IMR-90 (cell line): ENCODE measurements around the gene FLT3.

Source experiments
- CEBPB ChIP-seq: IDR thresholded peaks from 2 replicates; pipeline ENCODE4 v1.6.1; 2012; ENCODE audit warnings: low read depth, low read length, improper control_type of control experiment
- POLR2A ChIP-seq: IDR thresholded peaks from 2 replicates; pipeline ENCODE4 v1.6.1; 2012; ENCODE audit warnings: mild to moderate bottlenecking, low read depth, low read length
- RAD21 ChIP-seq: IDR thresholded peaks from 2 replicates; pipeline ENCODE4 v1.6.1; 2012; ENCODE audit warnings: low read length, improper control_type of control experiment
- RCOR1 ChIP-seq: IDR thresholded peaks from 2 replicates; pipeline ENCODE4 v1.6.1; 2012; ENCODE audit warnings: mild to moderate bottlenecking, low read length, improper control_type of control experiment; ENCODE audit not compliant: insufficient replicate concordance
- SMC3 ChIP-seq: fragments of 150-350 bp; IDR thresholded peaks from 2 replicates; pipeline ENCODE4 v1.6.1; 2016; ENCODE audit warnings: low read depth, mild to moderate bottlenecking, antibody characterized with exemption, low read length, moderate library complexity
- TF ChIP-seq, protein P1 (sequence below): conservative IDR thresholded peaks from 2 replicates; pipeline ENCODE4 v1.5.1; 2012; ENCODE audit warnings: mild to moderate bottlenecking, low read depth, low read length, improper control_type of control experiment
- TF ChIP-seq, protein P2 (sequence below): fragments of 150-350 bp; IDR thresholded peaks from 2 replicates; pipeline ENCODE4 v1.6.1; 2017; ENCODE audit warnings: mild to moderate bottlenecking, antibody characterized with exemption, low read length, low read depth

DNA sequence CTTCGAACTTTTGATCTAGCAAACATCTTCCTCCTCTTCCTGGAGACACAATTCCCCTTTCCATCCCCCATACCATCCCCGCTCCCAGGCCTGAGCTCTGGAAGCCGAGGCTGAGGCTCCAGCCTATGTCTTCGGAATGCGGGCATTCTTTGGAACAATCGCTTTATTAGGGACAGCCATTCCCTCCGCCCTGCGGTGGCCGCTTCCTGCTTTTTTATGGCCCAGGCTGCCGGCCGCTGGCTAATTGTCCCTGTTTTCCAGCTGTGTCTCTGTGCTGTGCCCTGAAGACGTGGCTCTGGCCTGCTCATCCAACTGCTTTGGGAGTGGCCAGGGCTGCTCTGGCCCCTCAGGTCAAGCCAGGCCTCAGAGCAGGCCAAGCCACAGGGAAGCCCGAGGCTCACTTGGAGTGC lies 129.1 kb downstream of the FLT3 start:
- TF ChIP-seq CEBPB (no peak), SMC3 (no peak), POLR2A (no peak), RCOR1 (no peak), RAD21 (no peak)
- TF ChIP-seq, protein P1, sequence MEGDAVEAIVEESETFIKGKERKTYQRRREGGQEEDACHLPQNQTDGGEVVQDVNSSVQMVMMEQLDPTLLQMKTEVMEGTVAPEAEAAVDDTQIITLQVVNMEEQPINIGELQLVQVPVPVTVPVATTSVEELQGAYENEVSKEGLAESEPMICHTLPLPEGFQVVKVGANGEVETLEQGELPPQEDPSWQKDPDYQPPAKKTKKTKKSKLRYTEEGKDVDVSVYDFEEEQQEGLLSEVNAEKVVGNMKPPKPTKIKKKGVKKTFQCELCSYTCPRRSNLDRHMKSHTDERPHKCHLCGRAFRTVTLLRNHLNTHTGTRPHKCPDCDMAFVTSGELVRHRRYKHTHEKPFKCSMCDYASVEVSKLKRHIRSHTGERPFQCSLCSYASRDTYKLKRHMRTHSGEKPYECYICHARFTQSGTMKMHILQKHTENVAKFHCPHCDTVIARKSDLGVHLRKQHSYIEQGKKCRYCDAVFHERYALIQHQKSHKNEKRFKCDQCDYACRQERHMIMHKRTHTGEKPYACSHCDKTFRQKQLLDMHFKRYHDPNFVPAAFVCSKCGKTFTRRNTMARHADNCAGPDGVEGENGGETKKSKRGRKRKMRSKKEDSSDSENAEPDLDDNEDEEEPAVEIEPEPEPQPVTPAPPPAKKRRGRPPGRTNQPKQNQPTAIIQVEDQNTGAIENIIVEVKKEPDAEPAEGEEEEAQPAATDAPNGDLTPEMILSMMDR: no peak
- TF ChIP-seq, protein P2, sequence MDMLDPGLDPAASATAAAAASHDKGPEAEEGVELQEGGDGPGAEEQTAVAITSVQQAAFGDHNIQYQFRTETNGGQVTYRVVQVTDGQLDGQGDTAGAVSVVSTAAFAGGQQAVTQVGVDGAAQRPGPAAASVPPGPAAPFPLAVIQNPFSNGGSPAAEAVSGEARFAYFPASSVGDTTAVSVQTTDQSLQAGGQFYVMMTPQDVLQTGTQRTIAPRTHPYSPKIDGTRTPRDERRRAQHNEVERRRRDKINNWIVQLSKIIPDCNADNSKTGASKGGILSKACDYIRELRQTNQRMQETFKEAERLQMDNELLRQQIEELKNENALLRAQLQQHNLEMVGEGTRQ: no peak
